ENCODE data around the gene FLVCR1. TPM values are rescaled to one million over a fixed set of nuclear protein-coding genes. Genes with fewer than 3 reads are reported as not detected.

FLVCR1 gene
- total and polyA plus RNA-seq, 9 of the 15 experiments (the other 6 are each of a cell fraction or from before 2014, with no cell fraction given): 5.2 to 18.0 (median 12.5) TPM

DNA sequence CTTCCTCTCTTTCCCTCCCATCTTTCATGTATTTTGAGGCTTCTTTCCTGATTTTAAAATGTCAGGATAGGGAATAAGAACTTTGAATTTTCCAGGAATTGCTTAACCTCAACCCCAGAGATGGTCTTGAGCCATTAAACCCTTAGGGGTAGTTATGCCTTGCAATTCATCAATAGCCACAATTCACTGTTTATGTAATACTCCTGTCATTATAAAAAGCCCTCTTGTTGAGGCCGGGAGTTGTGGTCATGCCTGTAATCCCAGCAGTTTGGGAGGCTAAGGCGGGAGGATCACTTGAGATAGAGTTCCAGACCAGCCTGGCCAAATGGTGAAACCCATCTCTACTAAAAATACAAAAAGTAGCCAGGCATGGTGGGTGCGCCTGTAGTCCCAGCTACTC lies 35.1 kb upstream of the FLVCR1 start:
- TF ChIP-seq LEF1 (IDR thresholded peaks at IDR 0.05) (no peak), SMAD3 (CRISPR knock-in tag; conservative IDR thresholded peaks at IDR 0.05) (no peak), CBX3 (IDR thresholded peaks at IDR 0.05; ENCODE audit: borderline replicate concordance in 1 of 2, low read length in 2 of 2) (no peak)
- TF ChIP-seq, protein P1, sequence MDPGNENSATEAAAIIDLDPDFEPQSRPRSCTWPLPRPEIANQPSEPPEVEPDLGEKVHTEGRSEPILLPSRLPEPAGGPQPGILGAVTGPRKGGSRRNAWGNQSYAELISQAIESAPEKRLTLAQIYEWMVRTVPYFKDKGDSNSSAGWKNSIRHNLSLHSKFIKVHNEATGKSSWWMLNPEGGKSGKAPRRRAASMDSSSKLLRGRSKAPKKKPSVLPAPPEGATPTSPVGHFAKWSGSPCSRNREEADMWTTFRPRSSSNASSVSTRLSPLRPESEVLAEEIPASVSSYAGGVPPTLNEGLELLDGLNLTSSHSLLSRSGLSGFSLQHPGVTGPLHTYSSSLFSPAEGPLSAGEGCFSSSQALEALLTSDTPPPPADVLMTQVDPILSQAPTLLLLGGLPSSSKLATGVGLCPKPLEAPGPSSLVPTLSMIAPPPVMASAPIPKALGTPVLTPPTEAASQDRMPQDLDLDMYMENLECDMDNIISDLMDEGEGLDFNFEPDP (CRISPR knock-in tag; IDR thresholded peaks at IDR 0.05): no peak
- Histone ChIP-seq H3K79me2 (ENCODE audit: control insufficient read depth, insufficient read depth, low read length) (no peaks in the 10 kb centered on the region), H4K20me1 (replicated peaks; ENCODE audit: control insufficient read depth, insufficient read depth, low read length) (no peaks in the 10 kb centered on the region), H3K27ac (ENCODE audit: extremely low read depth, low read depth, low read length) (no peak overlapping the region), H3K9ac (ENCODE audit: insufficient read depth in 1 of 2, low read depth in 2 of 2, low read length in 2 of 2) (no peak overlapping the region), H3K4me2 (ENCODE audit: insufficient read depth, low read length) (no peak overlapping the region), H3K27me3 (ENCODE audit: control insufficient read depth in 2 of 2, insufficient read depth in 2 of 2, low read length in 2 of 2) (0 out of 5 replicates have a peak, but pooled peaks cover 0 to 4% of the 10 kb centered on the region in 2 experiments), H2AFZ (ENCODE audit: low read depth, low read length) (no peak overlapping the region), H3K4me3 (no peak overlapping the region), H3K9me1 (ENCODE audit: control insufficient read depth, insufficient read depth, low read length) (no peaks in the 10 kb centered on the region), H3K36me3 (ENCODE audit: control insufficient read depth, insufficient read depth, low read length) (no peaks in the 10 kb centered on the region), H3K9me3 (replicated peaks; ENCODE audit: control insufficient read depth, insufficient read depth, low read depth, low read length) (peaks cover 9% of the 10 kb centered on the region), H3K4me1 (replicated peaks in 1 of 2; ENCODE audit: control insufficient read depth in 2 of 2, insufficient read depth in 2 of 2, low read length in 2 of 2) (no peaks in the 10 kb centered on the region)
- ATAC-seq: no peak
- 31% methylated on average over 3 of the region's 3 CpGs for WGBS (ENCODE audit: insufficient coverage, low coverage, missing lambda C conversion rate)
- no peak for DNase-seq (ENCODE audit: extremely low read depth in 1 of 4, low spot score in 3 of 4)
- BruUV-seq (replicated peaks): no TSS peak
- FAIRE-seq: no peak
- in situ Hi-C loops (cut with MboI): no loop called here
- ChIA-PET CTCF (ENCODE audit: low intra/inter-chr PET ratio) (no interaction called here), POLR2A (interaction anchor here (0.7 kb wide), 1 partner anchor 18 kb away, joined by 3 read pairs; no protein-coding TSS in a partner anchor)
- intact Hi-C loops (cut with micrococcal nuclease): no loop called here

DNA sequence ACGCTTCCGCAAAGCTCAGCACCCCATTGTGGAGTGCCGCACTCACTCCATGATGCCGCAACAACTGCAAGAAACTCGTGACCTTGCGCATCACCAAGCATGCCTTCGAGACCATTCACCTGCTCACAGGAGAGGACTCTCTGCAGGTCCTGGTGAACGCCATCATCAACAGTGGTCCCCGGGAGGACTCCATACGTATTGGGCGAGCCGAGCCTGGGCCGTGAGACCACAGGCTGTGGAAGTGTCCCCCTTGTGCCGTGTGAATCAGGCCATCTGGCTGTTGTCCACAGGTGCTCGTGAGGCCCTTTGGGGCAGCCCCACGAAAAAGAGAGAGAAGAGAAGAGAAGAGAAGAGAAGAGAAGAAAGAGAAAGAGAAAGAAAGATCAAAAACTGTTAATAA lies 33.9 kb upstream of the FLVCR1 start:
- no peaks in the 10 kb centered on the region for H3K9me1 ChIP-seq (ENCODE audit: control insufficient read depth, insufficient read depth, low read length)
- H3K4me2 ChIP-seq (ENCODE audit: insufficient read depth, low read length): no peak overlapping the region
- 0 out of 5 replicates have a peak, but pooled peaks cover 0 to 4% of the 10 kb centered on the region in 2 experiments for H3K27me3 ChIP-seq (ENCODE audit: control insufficient read depth in 2 of 2, insufficient read depth in 2 of 2, low read length in 2 of 2)
- H2AFZ ChIP-seq (ENCODE audit: low read depth, low read length): no peak overlapping the region
- intact Hi-C loops (cut with micrococcal nuclease): no loop called here
- H3K4me3 ChIP-seq: no peak overlapping the region
- BruUV-seq (replicated peaks): no TSS peak
- H3K9me3 ChIP-seq (replicated peaks; ENCODE audit: control insufficient read depth, insufficient read depth, low read depth, low read length): peaks cover 9% of the 10 kb centered on the region
- no peaks in the 10 kb centered on the region for H3K79me2 ChIP-seq (ENCODE audit: control insufficient read depth, insufficient read depth, low read length)
- ATAC-seq (no peak), DNase-seq (ENCODE audit: extremely low read depth in 1 of 4, low spot score in 3 of 4) (no peak), FAIRE-seq (no peak)
- no peaks in the 10 kb centered on the region for H3K4me1 ChIP-seq (replicated peaks in 1 of 2; ENCODE audit: control insufficient read depth in 2 of 2, insufficient read depth in 2 of 2, low read length in 2 of 2)
- ChIA-PET POLR2A (no interaction called here), CTCF (ENCODE audit: low intra/inter-chr PET ratio) (no interaction called here)
- no peak overlapping the region for H3K27ac ChIP-seq (ENCODE audit: extremely low read depth, low read depth, low read length)
- no peak overlapping the region for H3K9ac ChIP-seq (ENCODE audit: insufficient read depth in 1 of 2, low read depth in 2 of 2, low read length in 2 of 2)
- H4K20me1 ChIP-seq (replicated peaks; ENCODE audit: control insufficient read depth, insufficient read depth, low read length): no peaks in the 10 kb centered on the region
- in situ Hi-C loops (cut with MboI): no loop called here
- no peaks in the 10 kb centered on the region for H3K36me3 ChIP-seq (ENCODE audit: control insufficient read depth, insufficient read depth, low read length)
- WGBS (ENCODE audit: insufficient coverage, low coverage, missing lambda C conversion rate): 40% methylated on average over 15 of the region's 16 CpGs
- TF ChIP-seq ZNF830 (CRISPR knock-in tag; IDR thresholded peaks at IDR 0.05): no peak
- TF ChIP-seq ZNF282 (CRISPR knock-in tag; IDR thresholded peaks at IDR 0.05): no peak
- TF ChIP-seq, protein P2, sequence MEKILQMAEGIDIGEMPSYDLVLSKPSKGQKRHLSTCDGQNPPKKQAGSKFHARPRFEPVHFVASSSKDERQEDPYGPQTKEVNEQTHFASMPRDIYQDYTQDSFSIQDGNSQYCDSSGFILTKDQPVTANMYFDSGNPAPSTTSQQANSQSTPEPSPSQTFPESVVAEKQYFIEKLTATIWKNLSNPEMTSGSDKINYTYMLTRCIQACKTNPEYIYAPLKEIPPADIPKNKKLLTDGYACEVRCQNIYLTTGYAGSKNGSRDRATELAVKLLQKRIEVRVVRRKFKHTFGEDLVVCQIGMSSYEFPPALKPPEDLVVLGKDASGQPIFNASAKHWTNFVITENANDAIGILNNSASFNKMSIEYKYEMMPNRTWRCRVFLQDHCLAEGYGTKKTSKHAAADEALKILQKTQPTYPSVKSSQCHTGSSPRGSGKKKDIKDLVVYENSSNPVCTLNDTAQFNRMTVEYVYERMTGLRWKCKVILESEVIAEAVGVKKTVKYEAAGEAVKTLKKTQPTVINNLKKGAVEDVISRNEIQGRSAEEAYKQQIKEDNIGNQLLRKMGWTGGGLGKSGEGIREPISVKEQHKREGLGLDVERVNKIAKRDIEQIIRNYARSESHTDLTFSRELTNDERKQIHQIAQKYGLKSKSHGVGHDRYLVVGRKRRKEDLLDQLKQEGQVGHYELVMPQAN (IDR thresholded peaks at IDR 0.05; ENCODE audit: borderline replicate concordance): no peak
- TF ChIP-seq, protein P3, sequence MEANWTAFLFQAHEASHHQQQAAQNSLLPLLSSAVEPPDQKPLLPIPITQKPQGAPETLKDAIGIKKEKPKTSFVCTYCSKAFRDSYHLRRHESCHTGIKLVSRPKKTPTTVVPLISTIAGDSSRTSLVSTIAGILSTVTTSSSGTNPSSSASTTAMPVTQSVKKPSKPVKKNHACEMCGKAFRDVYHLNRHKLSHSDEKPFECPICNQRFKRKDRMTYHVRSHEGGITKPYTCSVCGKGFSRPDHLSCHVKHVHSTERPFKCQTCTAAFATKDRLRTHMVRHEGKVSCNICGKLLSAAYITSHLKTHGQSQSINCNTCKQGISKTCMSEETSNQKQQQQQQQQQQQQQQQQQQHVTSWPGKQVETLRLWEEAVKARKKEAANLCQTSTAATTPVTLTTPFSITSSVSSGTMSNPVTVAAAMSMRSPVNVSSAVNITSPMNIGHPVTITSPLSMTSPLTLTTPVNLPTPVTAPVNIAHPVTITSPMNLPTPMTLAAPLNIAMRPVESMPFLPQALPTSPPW (CRISPR knock-in tag; IDR thresholded peaks at IDR 0.05): no peak
- no peak for TF ChIP-seq FOXK1 (CRISPR knock-in tag; IDR thresholded peaks at IDR 0.05; ENCODE audit: borderline replicate concordance)
- TF ChIP-seq, protein P4, sequence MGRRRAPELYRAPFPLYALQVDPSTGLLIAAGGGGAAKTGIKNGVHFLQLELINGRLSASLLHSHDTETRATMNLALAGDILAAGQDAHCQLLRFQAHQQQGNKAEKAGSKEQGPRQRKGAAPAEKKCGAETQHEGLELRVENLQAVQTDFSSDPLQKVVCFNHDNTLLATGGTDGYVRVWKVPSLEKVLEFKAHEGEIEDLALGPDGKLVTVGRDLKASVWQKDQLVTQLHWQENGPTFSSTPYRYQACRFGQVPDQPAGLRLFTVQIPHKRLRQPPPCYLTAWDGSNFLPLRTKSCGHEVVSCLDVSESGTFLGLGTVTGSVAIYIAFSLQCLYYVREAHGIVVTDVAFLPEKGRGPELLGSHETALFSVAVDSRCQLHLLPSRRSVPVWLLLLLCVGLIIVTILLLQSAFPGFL (CRISPR knock-in tag; IDR thresholded peaks at IDR 0.05): no peak
- TF ChIP-seq DNMT1 (IDR thresholded peaks at IDR 0.05): no peak
